ENCODE data around the gene NT5DC3.

GRCh38 chr12:103768467-103769123 is 72.4 kb downstream of the NT5DC3 start:
- no peak for TF ChIP-seq POLR2AphosphoS5 (IDR thresholded peaks at IDR 0.05; ENCODE audit: insufficient read depth, low read depth, low read length)
- no peak for TF ChIP-seq POLR2A (IDR thresholded peaks at IDR 0.05; ENCODE audit: low read depth, low read length)
- no peak for TF ChIP-seq CTCF (IDR thresholded peaks at IDR 0.05; ENCODE audit: extremely low read depth in 1 of 2, insufficient read depth in 1 of 2, low read depth in 1 of 2, low read length in 2 of 2)
- no peak for TF ChIP-seq MYC (IDR thresholded peaks at IDR 0.05; ENCODE audit: low read depth, low read length)
- no peak for TF ChIP-seq MAX (IDR thresholded peaks at IDR 0.05; ENCODE audit: insufficient read depth, insufficient read length)

All from endothelial cell of umbilical vein (primary cell).